Dermis microvascular lymphatic vessel endothelial cell (primary cell): ENCODE data around the gene SSTR5. TPM values are rescaled to one million over a fixed set of nuclear protein-coding genes. Genes with fewer than 3 reads are reported as not detected.

Experiments used
- DNase-seq, 2 donors: peaks; one replicate each; pipeline versions ENCODE4 v3.0.0 to v3.0.0-alpha.2; 2010; ENCODE audit warnings: low read depth in 2 of 2
- total RNA-seq: library from RNA; depleted of rRNA; stranded (reverse); fragments of >200 nt; gene quantifications from 2 replicates; pipeline ENCODE4 v1.2.1, GENCODE V29; 2014

The SSTR5 gene
- 0.13 and 0.38 TPM in 2 replicates for total RNA-seq

- no peak for DNase-seq
These were observed at the start of gene SSTR5 for GRCh38 chr16:1072526-1073261. TSS of gene SSTR5 (plus strand) at chr16:1072747. CDS start at chr16:1078869, 6,122 bp downstream.

- no peak for DNase-seq
These were observed 48.4 kb upstream of the SSTR5 start for GRCh38 chr16:1024138-1024537.

- peak in 1 of 2 donors; percentile 52 for DNase-seq
These were observed 47.3 kb upstream of the SSTR5 start for GRCh38 chr16:1025183-1025809.

- no peak for DNase-seq
These were observed 46.3 kb upstream of the SSTR5 start for GRCh38 chr16:1026057-1026783.

GRCh38 chr16:1026784-1027500 lies 45.6 kb upstream of the SSTR5 start:
- no peak for DNase-seq

- DNase-seq, result no peak
These were observed 45.1 kb upstream of the SSTR5 start for GRCh38 chr16:1027501-1027815.

- no peak for DNase-seq
These were observed 44.5 kb upstream of the SSTR5 start for GRCh38 chr16:1028056-1028455.

- DNase-seq, result no peak
These were observed 43.9 kb upstream of the SSTR5 start for GRCh38 chr16:1028524-1029258.

- no peak for DNase-seq
These were observed 43.3 kb upstream of the SSTR5 start for GRCh38 chr16:1029259-1029545.

- no peak for DNase-seq
These were observed 42.1 kb upstream of the SSTR5 start for GRCh38 chr16:1030473-1030901.

- no peak for DNase-seq
These were observed 40.9 kb upstream of the SSTR5 start for GRCh38 chr16:1031666-1032065.

- no peak for DNase-seq
These were observed 39.9 kb upstream of the SSTR5 start for GRCh38 chr16:1032607-1033006.

GRCh38 chr16:1033128-1033679 lies 39.3 kb upstream of the SSTR5 start:
- no peak for DNase-seq

- DNase-seq, result no peak
These were observed 38.1 kb upstream of the SSTR5 start for GRCh38 chr16:1034230-1035065.

- no peak for DNase-seq
These were observed 37.5 kb upstream of the SSTR5 start for GRCh38 chr16:1035066-1035415.

- no peak for DNase-seq
These were observed 36.4 kb upstream of the SSTR5 start for GRCh38 chr16:1036166-1036565.

- DNase-seq, result peak in 1 of 2 donors; percentile 12
These were observed 35.7 kb upstream of the SSTR5 start for GRCh38 chr16:1036726-1037393.

GRCh38 chr16:1037394-1038257 lies 34.9 kb upstream of the SSTR5 start:
- DNase-seq, result no peak

GRCh38 chr16:1038932-1039331 lies 33.6 kb upstream of the SSTR5 start:
- no peak for DNase-seq
